H1 (cell line): ENCODE data around the gene ZNF568. TPM values are rescaled to one million over a fixed set of nuclear protein-coding genes. Genes with fewer than 3 reads are reported as not detected.

ENCODE experiments used
- CTCF ChIA-PET: fragments of 300-600 bp; sonication (Branson Sonifier 250); formaldehyde crosslinking; loops from one replicate; lab custom pipeline; 2021; ENCODE audit not compliant: partially characterized antibody; lab: Charles Lee
- POLR2A ChIA-PET: fragments of 300-600 bp; sonication (Branson Sonifier 250); formaldehyde crosslinking; loops from one replicate; lab custom pipeline; 2021; ENCODE audit warnings: inconsistent platforms; ENCODE audit not compliant: partially characterized antibody; lab: Charles Lee
- DNase-seq, 2 experiments: peaks; one replicate each; pipeline versions ENCODE4 v3.0.0 to v3.0.0-alpha.2; 2010 to 2022; ENCODE audit warnings: low spot score in 2 of 2, low read depth in 1 of 2, mixed read lengths in 1 of 2
- FAIRE-seq: peaks from 2 replicates; lab custom pipeline; 2011; peaks lifted over from hg19 to GRCh38; lab: Jason Lieb, UNC
- H2AFZ ChIP-seq: 2 replicates; pipeline ENCODE4 v1.8.1; 2012; ENCODE audit warnings: low read length, inconsistent platforms
- H2AK5ac ChIP-seq: 2 replicates; pipeline ENCODE4 v1.6.1; 2013; ENCODE audit warnings: low read depth, low read length
- H2BK120ac ChIP-seq: replicated peaks from 2 replicates; pipeline ENCODE3; 2013; ENCODE audit warnings: low read depth, low read length, inconsistent platforms
- H2BK12ac ChIP-seq: 2 replicates; pipeline ENCODE4 v1.6.1; 2013; ENCODE audit warnings: low read depth, low read length
- H2BK15ac ChIP-seq: 2 replicates; pipeline ENCODE4 v1.6.1; 2013; ENCODE audit warnings: low read length
- H2BK20ac ChIP-seq: 2 replicates; pipeline ENCODE4 v1.6.1; 2013; ENCODE audit warnings: low read length
- H2BK5ac ChIP-seq: 2 replicates; pipeline ENCODE4 v1.6.1; 2013; ENCODE audit warnings: low read depth, low read length
- H3K14ac ChIP-seq: 2 replicates; pipeline ENCODE4 v1.6.1; 2013; ENCODE audit warnings: inconsistent platforms; ENCODE audit not compliant: insufficient read length
- H3K18ac ChIP-seq: 2 replicates; pipeline ENCODE4 v1.6.1; 2013; ENCODE audit warnings: low read length; ENCODE audit errors: extremely low read depth
- H3K23ac ChIP-seq: 2 replicates; pipeline ENCODE4 v1.6.1; 2013; ENCODE audit warnings: inconsistent platforms; ENCODE audit not compliant: insufficient read length
- H3K23me2 ChIP-seq: 2 replicates; pipeline ENCODE4 v1.6.1; 2013; ENCODE audit warnings: low read depth, low read length
- H3K27ac ChIP-seq: 2 replicates; pipeline ENCODE4 v1.6.1; 2011; ENCODE audit warnings: low read depth, low read length, inconsistent platforms
- H3K27me3 ChIP-seq, 4 experiments: replicated peaks in 1 of 4; 1 replicate in 1 of 4; 2 replicates in 3 of 4; pipeline versions ENCODE4 v1.6.1 to v1.8.1; 2011 to 2013; ENCODE audit warnings: low read length in 3 of 4, mild to moderate bottlenecking in 3 of 4, inconsistent platforms in 2 of 4, mixed read lengths in 2 of 4, moderate library complexity in 1 of 4; ENCODE audit not compliant: control insufficient read depth in 3 of 4, insufficient read depth in 3 of 4; ENCODE audit errors: extremely low read depth in 1 of 4
- H3K36me3 ChIP-seq, 4 experiments: 2 replicates each; pipeline versions ENCODE4 v1.6.1 to v1.8.1; 2011 to 2013; ENCODE audit warnings: mild to moderate bottlenecking in 4 of 4, low read length in 3 of 4, moderate library complexity in 2 of 4, control low read depth in 1 of 4, inconsistent platforms in 1 of 4; ENCODE audit not compliant: insufficient read depth in 4 of 4, control insufficient read depth in 2 of 4
- H3K4ac ChIP-seq: replicated peaks from 2 replicates; pipeline ENCODE3; 2013; ENCODE audit warnings: low read length, low read depth, mixed read lengths, inconsistent platforms; ENCODE audit not compliant: insufficient read length
- H3K4me1 ChIP-seq, 4 experiments: replicated peaks in 1 of 4; 1 replicate in 1 of 4; 2 replicates in 3 of 4; pipeline versions ENCODE4 v1.6.1 to v1.8.1; 2011 to 2013; ENCODE audit warnings: low read length in 3 of 4, inconsistent platforms in 2 of 4, mixed read lengths in 1 of 4; ENCODE audit not compliant: insufficient read depth in 4 of 4, control insufficient read depth in 3 of 4
- H3K4me2 ChIP-seq, 2 experiments: 2 replicates each; pipeline versions ENCODE4 v1.6.1 to v1.8.1; 2011 to 2013; ENCODE audit warnings: low read depth in 2 of 2, low read length in 2 of 2, control low read depth in 1 of 2, inconsistent platforms in 1 of 2, mild to moderate bottlenecking in 1 of 2; ENCODE audit not compliant: insufficient read depth in 1 of 2
- H3K4me3 ChIP-seq, 4 experiments: fragments of 200-600, 300-600 bp in 1 of 4; sonication (generic), shearing (Covaris generic), sonication (Bioruptor Twin) in 1 of 4; 2 replicates each; pipeline versions ENCODE4 v1.5.1 to v1.8.1; 2011 to 2016; ENCODE audit warnings: low read length in 4 of 4, low read depth in 3 of 4, control low read depth in 2 of 4, inconsistent platforms in 2 of 4, mild to moderate bottlenecking in 2 of 4, mixed read lengths in 1 of 4, moderate library complexity in 1 of 4; ENCODE audit not compliant: insufficient read depth in 2 of 4; ENCODE audit errors: extremely low read depth in 1 of 4
- H3K56ac ChIP-seq: replicated peaks from 2 replicates; pipeline ENCODE3; 2013; ENCODE audit warnings: low read depth, mild to moderate bottlenecking, mixed read lengths, low read length, inconsistent platforms; ENCODE audit not compliant: insufficient read length
- H3K79me1 ChIP-seq: 2 replicates; pipeline ENCODE4 v1.6.1; 2013; ENCODE audit warnings: low read depth, low read length, control low read depth
- H3K79me2 ChIP-seq, 2 experiments: 2 replicates each; pipeline versions ENCODE4 v1.6.1 to v1.8.1; 2012 to 2013; ENCODE audit warnings: low read length in 2 of 2, mild to moderate bottlenecking in 2 of 2, inconsistent platforms in 1 of 2; ENCODE audit not compliant: insufficient read depth in 2 of 2, control insufficient read depth in 1 of 2
- H3K9ac ChIP-seq, 4 experiments: replicated peaks in 1 of 4; 1 replicate in 1 of 4; 2 replicates in 3 of 4; pipeline versions ENCODE4 v1.6.1 to v1.8.1; 2011 to 2013; ENCODE audit warnings: low read depth in 3 of 4, low read length in 3 of 4, control low read depth in 2 of 4, mild to moderate bottlenecking in 2 of 4, moderate library complexity in 2 of 4, inconsistent platforms in 1 of 4; ENCODE audit errors: extremely low read depth in 1 of 4
- H3K9me3 ChIP-seq, 2 experiments: 2 replicates each; pipeline versions ENCODE4 v1.6.1 to v1.8.1; 2012 to 2013; ENCODE audit warnings: mild to moderate bottlenecking in 2 of 2, moderate library complexity in 2 of 2, control low read depth in 1 of 2, inconsistent platforms in 1 of 2, low read depth in 1 of 2, low read length in 1 of 2, mixed read lengths in 1 of 2; ENCODE audit not compliant: insufficient read depth in 2 of 2
- H4K20me1 ChIP-seq, 2 experiments: replicated peaks in 1 of 2; 2 replicates each; pipeline versions ENCODE3 to v1.8.1; 2011 to 2013; ENCODE audit warnings: inconsistent platforms in 2 of 2, low read length in 2 of 2, mild to moderate bottlenecking in 1 of 2; ENCODE audit not compliant: insufficient read depth in 2 of 2, control insufficient read depth in 1 of 2
- H4K5ac ChIP-seq: 2 replicates; pipeline ENCODE4 v1.6.1; 2013; ENCODE audit warnings: low read length, low read depth, mixed read lengths, inconsistent platforms; ENCODE audit not compliant: insufficient read length
- H4K8ac ChIP-seq: 2 replicates; pipeline ENCODE4 v1.8.0; 2013; ENCODE audit warnings: mild to moderate bottlenecking, moderate library complexity, low read length, inconsistent platforms; ENCODE audit not compliant: insufficient read depth; ENCODE audit errors: extremely low read depth
- H4K91ac ChIP-seq: replicated peaks from 2 replicates; pipeline ENCODE3; 2013; ENCODE audit warnings: low read length, mixed read lengths, inconsistent platforms; ENCODE audit not compliant: insufficient read length
- ATF3 ChIP-seq: IDR thresholded peaks from 2 replicates; pipeline ENCODE4 v1.6.1; 2011; ENCODE audit warnings: low read depth, mild to moderate bottlenecking, low read length; ENCODE audit not compliant: insufficient read depth
- CHD2 ChIP-seq: IDR thresholded peaks from 2 replicates; pipeline ENCODE4 v1.6.1; 2012; ENCODE audit warnings: low read length, improper control_type of control experiment
- EZH2 ChIP-seq: fragments of 200-600 bp; sonication (generic); IDR thresholded peaks from 2 replicates; pipeline ENCODE4 v1.7.1; 2012; ENCODE audit warnings: low read depth, mild to moderate bottlenecking, moderate library complexity, low read length, inconsistent platforms; ENCODE audit not compliant: severe bottlenecking
- GABPA ChIP-seq: IDR thresholded peaks from 2 replicates; pipeline ENCODE4 v1.6.1; 2011; ENCODE audit warnings: mild to moderate bottlenecking, low read length, moderate library complexity, borderline replicate concordance; ENCODE audit not compliant: insufficient read depth
- JUND ChIP-seq: IDR thresholded peaks from 2 replicates; pipeline ENCODE4 v1.6.1; 2011; ENCODE audit warnings: mild to moderate bottlenecking, improper control_type of control experiment, low read length
- KDM4A ChIP-seq: IDR thresholded peaks from one replicate; pipeline ENCODE4 v1.7.1; 2012; ENCODE audit warnings: low read depth, mild to moderate bottlenecking, moderate library complexity, low read length, inconsistent platforms; ENCODE audit not compliant: severe bottlenecking
- NANOG ChIP-seq: IDR thresholded peaks from 2 replicates; pipeline ENCODE4 v1.6.1; 2011; ENCODE audit warnings: low read length, low read depth, mild to moderate bottlenecking, inconsistent platforms; ENCODE audit not compliant: insufficient read depth, poor library complexity, severe bottlenecking
- RAD21 ChIP-seq, 2 experiments: IDR thresholded peaks in 1 of 2; conservative IDR thresholded peaks in 1 of 2; 2 replicates each; pipeline ENCODE4 v1.6.1; 2011; ENCODE audit warnings: low read depth in 2 of 2, low read length in 2 of 2, improper control_type of control experiment in 1 of 2, inconsistent platforms in 1 of 2, mild to moderate bottlenecking in 1 of 2, moderate library complexity in 1 of 2
- SAP30 ChIP-seq: fragments of 300-600 bp; sonication (generic); IDR thresholded peaks from 2 replicates; pipeline ENCODE4 v1.7.1; 2012; ENCODE audit warnings: low read length, moderate library complexity, mild to moderate bottlenecking, inconsistent platforms; ENCODE audit not compliant: insufficient read depth, insufficient replicate concordance
- SP1 ChIP-seq: IDR thresholded peaks from 2 replicates; pipeline ENCODE4 v1.6.1; 2011; ENCODE audit warnings: low read depth, low read length
- ZNF274 ChIP-seq: IDR thresholded peaks from 2 replicates; pipeline ENCODE4 v1.7.0; 2012; ENCODE audit warnings: low read length, borderline replicate concordance; ENCODE audit errors: extremely low read depth
- WGBS, 2 experiments: shearing (Covaris generic) in 1 of 2; methylation state at CpG; one replicate each; pipeline versions ENCODE4 v1.1.6 to v1.1.7; 2013 to 2015; ENCODE audit warnings: low lambda C conversion rate in 2 of 2, mixed read lengths in 2 of 2, inconsistent platforms in 1 of 2, low coverage in 1 of 2, missing lambda C conversion rate in 1 of 2; ENCODE audit not compliant: insufficient replicate concordance in 2 of 2, insufficient coverage in 1 of 2, insufficient read length in 1 of 2; ENCODE audit errors: extremely low coverage in 1 of 2, missing lambda C conversion rate in 1 of 2; 5-methylcytosine and 5-hydroxymethylcytosine counted together
- polyA plus RNA-seq, 7 experiments: library from polyadenylated mRNA; depleted of rRNA in 3 of 7; stranded (reverse) in 5 of 7; unstranded in 2 of 7; fragments of >200 nt in 5 of 7; fragments of 200-250 nt in 2 of 7; gene quantifications; 1 replicate in 5 of 7; 2 replicates in 1 of 7; 4 replicates in 1 of 7; pipeline versions ENCODE4 v1.2.1 to v1.2.3, GENCODE V29; 2011 to 2013; ENCODE audit warnings: missing spikeins in 2 of 7, mixed read lengths in 2 of 7
- total RNA-seq: library from RNA; stranded (reverse); fragmentation: NEBNext Ultra II Directional; extraction: Animal tissue kit (Norgen Biotek cat#: 25700); gene quantifications from 2 replicates; pipeline ENCODE4 v1.2.1, GENCODE V29; 2021

ZNF568 gene
- total and polyA plus RNA-seq, 2 of the 8 experiments (the other 6 are each of a cell fraction or from before 2014, with no cell fraction given), result 1.6 to 2.4 TPM

DNA sequence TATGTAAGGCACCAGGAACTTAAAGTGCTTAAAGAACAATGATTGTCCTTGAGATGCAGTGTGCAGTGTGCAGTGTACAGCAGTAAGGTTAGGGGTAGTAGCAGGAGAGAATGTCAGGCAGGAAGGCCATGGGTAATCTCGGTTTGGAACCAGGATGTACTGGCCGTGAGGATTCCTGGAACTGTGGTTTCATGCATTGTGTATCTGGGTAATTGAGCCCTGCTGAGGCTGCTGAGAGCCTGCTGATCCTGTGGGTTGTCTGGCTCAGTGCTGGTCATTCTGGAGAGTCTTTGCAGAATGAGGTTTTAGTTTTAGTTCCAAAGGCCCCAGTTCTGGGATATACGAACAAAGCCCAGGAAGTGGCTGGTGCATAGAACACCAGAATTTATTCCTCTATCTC, 71.0 kb downstream of the ZNF568 start:
- no peak overlapping the region for H3K9ac ChIP-seq
- no peak overlapping the region for H2BK120ac ChIP-seq
- H2BK20ac ChIP-seq, result no peak overlapping the region
- H2AFZ ChIP-seq, result no peak overlapping the region
- no peak overlapping the region for H4K8ac ChIP-seq
- H2BK12ac ChIP-seq, result no peak overlapping the region
- H4K91ac ChIP-seq, result no peak overlapping the region
- DNase-seq (no peak), FAIRE-seq (no peak)
- H4K5ac ChIP-seq, result no peak overlapping the region
- H3K4me1 ChIP-seq, result no peaks in the 10 kb centered on the region
- no peak overlapping the region for H3K27ac ChIP-seq
- H3K27me3 ChIP-seq, result no peaks in the 10 kb centered on the region
- no peak overlapping the region for H2AK5ac ChIP-seq
- no peak for TF ChIP-seq SAP30
- TF ChIP-seq EZH2, result no peak
- no peak for TF ChIP-seq NANOG
- no peak for TF ChIP-seq JUND
- TF ChIP-seq ATF3, result no peak
- TF ChIP-seq GABPA, result no peak
- TF ChIP-seq RAD21 (IDR thresholded peaks at IDR 0.05 in 1 of 2, conservative IDR thresholded peaks at IDR 0.05 in 1 of 2; ENCODE audit: low read depth in 2 of 2, low read length in 2 of 2), result no peak
- no peak for TF ChIP-seq CHD2
- TF ChIP-seq SP1, result no peak
- no peak for TF ChIP-seq KDM4A
- TF ChIP-seq ZNF274, result no peak
- no peak overlapping the region for H2BK15ac ChIP-seq
- no peaks in the 10 kb centered on the region for H3K79me2 ChIP-seq
- H3K79me1 ChIP-seq, result no peaks in the 10 kb centered on the region
- H2BK5ac ChIP-seq, result no peak overlapping the region
- H3K4me2 ChIP-seq, result no peak overlapping the region
- no peaks in the 10 kb centered on the region for H4K20me1 ChIP-seq
- 67% methylated on average over 3 of the region's 3 CpGs; no CpG with 5 or more reads in 1 of the 2 experiments for WGBS, 2 experiments
- peaks cover 0 to 2% (median 0%) of the 10 kb centered on the region in 4 experiments; a peak in 1 of 8 replicates for H3K36me3 ChIP-seq
- H3K23ac ChIP-seq, result no peak overlapping the region
- H3K23me2 ChIP-seq, result no peaks in the 10 kb centered on the region
- POLR2A ChIA-PET, result no interaction called here
- CTCF ChIA-PET, result interaction anchor here (1.1 kb wide), 1 partner anchor 313 kb away, joined by 3 read pairs; no protein-coding TSS in a partner anchor
- H3K18ac ChIP-seq, result no peak overlapping the region
- no peak overlapping the region for H3K4me3 ChIP-seq
- H3K9me3 ChIP-seq, result peaks cover 33 to 53% of the 10 kb centered on the region in 2 experiments
- H3K56ac ChIP-seq, result no peak overlapping the region
- H3K14ac ChIP-seq, result no peak overlapping the region
- H3K4ac ChIP-seq, result no peak overlapping the region
